GM23248 (cell line): Measurements from ENCODE around the gene ERBB3.

Source experiments
- EZH2 ChIP-seq: fragments of 200-600 bp; sonication (generic); IDR thresholded peaks from 2 replicates; pipeline ENCODE4 v1.6.1; 2018; ENCODE audit warnings: antibody characterized with exemption, mild to moderate bottlenecking; ENCODE audit not compliant: insufficient read depth, poor library complexity, severe bottlenecking
- EZH2phosphoT487 ChIP-seq: fragments of 200-600 bp; sonication (generic); IDR thresholded peaks from 2 replicates; pipeline ENCODE4 v1.6.1; 2018; ENCODE audit warnings: antibody characterized with exemption, moderate library complexity, mild to moderate bottlenecking, low read depth; ENCODE audit not compliant: insufficient read depth

DNA sequence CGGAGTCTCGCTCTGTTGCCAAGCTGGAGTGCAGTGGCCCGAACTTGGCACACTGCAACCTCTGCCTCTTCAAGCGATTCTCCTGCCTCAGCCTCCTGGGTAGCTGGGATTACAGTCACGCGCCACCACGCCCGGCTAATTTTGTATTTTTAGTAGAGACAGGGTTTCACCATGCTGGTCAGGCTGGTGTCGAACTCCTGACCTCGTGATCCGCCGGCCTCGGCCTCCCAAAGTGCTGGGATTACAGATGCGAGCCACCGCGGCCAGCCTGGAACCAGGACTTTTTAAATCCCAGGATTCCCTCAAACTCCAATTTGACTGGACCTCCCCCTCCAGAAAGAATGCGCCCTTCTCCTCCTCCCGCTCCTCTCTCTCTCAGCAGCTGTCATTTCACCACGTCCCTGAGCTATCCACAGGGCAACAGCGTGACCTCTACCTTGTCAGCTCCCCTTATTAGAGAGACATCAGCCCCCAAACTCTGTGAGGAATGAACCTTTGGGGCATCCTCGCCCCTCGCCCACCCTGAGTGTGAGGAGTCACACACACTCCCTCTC is 50.1 kb downstream of the ERBB3 start:
- TF ChIP-seq EZH2 (no peak), EZH2phosphoT487 (no peak)
